GM19035 (cell line): ENCODE results near the gene TADA3.

ENCODE experiments used
- ATAC-seq: cut with Tn5 transposase; IDR thresholded peaks from one replicate; pipeline ENCODE4 v1.9.1; 2021; ENCODE audit not compliant: unreplicated experiment

Gene TADA3

GRCh38 chr3:9762871-9763270 lies 29.4 kb downstream of the TADA3 start:
- ATAC-seq, result no peak

DNA sequence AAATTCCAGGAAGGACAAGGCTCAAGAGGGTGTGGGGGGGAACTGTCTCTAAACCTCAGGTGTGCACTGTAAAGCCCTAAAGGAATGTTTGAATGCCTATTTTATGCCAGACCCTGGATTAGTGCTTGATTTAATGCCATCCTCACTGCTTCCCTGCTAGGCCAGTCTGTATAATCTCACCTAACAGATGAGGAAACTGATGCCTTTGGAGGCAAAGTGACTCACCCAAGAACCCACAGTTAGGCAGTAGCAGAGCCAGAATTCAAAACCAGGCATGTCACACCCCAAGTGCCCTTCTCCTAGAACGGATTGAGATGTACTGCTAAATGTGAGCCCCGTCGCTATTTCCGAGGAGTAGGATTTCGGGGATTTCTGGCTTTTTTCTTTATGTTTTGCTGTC lies 30.4 kb downstream of the TADA3 start:
- no peak for ATAC-seq

GRCh38 chr3:9760779-9761505 lies 31.3 kb downstream of the TADA3 start:
- no peak for ATAC-seq

GRCh38 chr3:9757427-9757826 lies 34.8 kb downstream of the TADA3 start:
- ATAC-seq, result no peak

GRCh38 chr3:9754678-9755077 lies 37.6 kb downstream of the TADA3 start:
- no peak for ATAC-seq

DNA sequence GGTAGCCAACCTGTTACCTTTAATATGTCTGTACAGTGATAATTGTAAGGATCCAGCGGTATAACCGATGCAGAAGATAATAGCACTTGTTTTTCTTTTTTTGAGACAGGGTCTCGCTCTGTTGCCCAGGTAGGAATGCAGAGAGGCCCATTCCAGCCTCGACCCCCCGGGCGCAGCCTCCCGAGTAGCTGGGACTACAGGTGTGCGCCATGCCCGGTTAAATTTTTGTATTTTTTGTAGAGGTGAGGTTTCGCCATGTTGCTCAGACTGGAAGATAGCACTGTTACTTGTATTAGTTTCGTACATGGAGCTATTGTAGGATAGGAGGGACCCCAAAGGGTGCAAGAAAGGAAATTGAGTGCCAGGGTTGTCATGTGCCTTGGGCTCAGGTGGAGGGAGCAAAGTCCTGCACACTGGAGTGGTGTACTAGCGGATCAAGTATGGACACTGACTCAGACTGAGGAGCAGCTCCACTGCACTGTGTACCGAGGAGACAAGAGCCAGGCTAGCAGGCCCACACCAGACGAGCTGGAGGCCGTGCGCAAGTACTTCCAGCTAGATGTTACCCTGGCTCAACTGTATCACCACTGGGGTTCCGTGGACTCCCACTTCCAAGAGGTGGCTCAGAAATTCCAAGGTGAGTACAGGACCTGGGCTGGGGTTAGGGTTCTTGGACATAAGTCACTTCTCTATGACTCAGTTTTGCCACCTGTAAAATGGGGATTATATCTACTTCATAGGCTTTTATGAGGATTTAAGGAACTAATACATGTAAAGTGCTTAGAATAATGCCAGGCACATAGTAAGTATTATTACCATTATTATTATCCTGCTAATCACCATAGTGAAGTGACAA lies 41.5 kb downstream of the TADA3 start:
- ATAC-seq, result no peak

DNA sequence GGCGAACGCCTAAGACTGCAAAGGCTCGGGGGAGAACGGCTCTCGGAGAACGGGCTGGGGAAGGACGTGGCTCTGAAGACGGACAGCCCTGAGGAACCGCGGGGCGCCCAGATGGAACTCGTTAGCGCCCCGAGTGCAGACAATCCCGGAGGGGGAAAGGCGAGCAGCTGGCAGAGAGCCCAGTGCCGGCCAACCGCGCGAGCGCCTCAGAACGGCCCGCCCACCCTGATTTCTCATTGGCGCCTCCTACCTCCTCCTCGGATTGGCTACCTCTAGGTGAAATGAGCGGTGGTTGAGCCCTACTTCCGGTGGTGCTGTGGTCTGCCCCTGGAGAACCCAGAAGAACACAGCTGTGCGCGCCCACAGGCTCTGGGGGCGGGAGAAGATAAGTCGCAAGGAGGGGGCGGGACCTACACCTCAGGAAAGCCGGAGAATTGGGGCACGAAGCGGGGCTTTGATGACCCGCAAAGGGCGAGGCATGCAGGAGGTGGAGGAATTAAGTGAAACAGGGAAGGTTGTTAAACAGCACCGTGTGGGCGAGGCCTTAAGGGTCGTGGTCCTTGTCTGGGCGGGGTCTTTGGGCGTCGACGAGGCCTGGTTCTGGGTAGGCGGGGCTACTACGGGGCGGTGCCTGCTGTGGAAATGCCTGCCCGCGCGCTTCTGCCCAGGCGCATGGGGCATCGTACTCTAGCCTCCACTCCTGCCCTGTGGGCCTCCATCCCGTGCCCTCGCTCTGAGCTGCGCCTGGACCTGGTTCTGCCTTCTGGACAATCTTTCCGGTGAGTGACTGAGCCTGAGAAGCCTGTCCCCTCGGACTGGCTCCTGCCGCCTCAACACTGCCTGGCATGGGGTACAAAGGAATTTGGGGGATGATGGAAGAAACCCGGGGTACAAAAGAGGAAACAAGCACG lies 42.4 kb downstream of the TADA3 start, which contains the start of gene OGG1:
Gene OGG1, plus strand, starts transcription at position 308 of the 911 bp plus-strand sequence. Its CDS starts 335 bp downstream, at position 643.
- peak; percentile 92 for ATAC-seq

GRCh38 chr3:9749296-9749644 lies 43.0 kb downstream of the TADA3 start:
- no peak for ATAC-seq

- ATAC-seq, result no peak
Observed at GRCh38 chr3:9748031-9748430, 44.2 kb downstream of the TADA3 start.

DNA sequence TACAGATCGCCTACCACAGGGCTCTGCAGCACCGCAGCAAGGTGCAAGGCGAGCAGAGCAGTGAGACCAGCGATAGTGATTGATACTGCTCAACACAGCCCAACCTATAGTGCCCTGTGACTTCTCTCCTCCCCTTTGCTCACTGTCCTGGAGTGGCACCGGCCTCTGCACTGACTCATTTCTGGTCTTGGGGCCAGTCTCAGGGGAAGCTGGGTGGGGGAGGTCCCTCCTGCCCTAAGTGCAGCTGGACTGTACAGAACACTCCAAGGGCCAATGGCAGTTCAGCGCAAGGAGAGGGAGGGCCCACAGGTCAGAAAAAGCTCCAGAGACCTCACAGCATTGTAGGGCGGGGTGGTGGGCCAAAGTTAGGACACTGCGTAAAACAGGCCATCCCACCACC lies 45.0 kb downstream of the TADA3 start:
- no peak for ATAC-seq

- ATAC-seq, result no peak
Observed at GRCh38 chr3:9746330-9746729, 45.9 kb downstream of the TADA3 start.

- no peak for ATAC-seq
Observed at GRCh38 chr3:9745521-9745920, 46.8 kb downstream of the TADA3 start.

DNA sequence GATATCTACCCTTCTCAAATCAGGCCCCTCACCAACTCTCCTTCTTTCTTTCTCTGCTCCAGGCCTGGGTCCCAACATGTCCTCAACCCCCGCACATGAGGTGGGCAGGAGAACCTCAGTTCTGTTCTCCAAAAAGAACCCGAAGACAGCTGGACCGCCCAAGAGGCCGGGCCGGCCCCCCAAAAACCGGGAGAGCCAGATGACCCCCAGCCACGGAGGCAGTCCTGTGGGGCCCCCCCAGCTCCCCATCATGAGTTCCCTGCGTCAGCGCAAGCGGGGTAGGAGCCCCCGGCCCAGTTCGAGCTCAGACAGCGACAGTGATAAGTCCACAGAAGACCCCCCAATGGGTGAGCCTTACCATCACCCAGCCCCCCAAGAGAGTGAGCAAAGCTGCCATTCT lies 48.1 kb downstream of the TADA3 start:
- ATAC-seq, result no peak

GRCh38 chr3:9743548-9743947 lies 48.7 kb downstream of the TADA3 start:
- ATAC-seq, result no peak

GRCh38 chr3:9742560-9742959 lies 49.7 kb downstream of the TADA3 start:
- no peak for ATAC-seq

- ATAC-seq, result no peak
Observed at GRCh38 chr3:9739181-9739580, 53.1 kb downstream of the TADA3 start.

DNA sequence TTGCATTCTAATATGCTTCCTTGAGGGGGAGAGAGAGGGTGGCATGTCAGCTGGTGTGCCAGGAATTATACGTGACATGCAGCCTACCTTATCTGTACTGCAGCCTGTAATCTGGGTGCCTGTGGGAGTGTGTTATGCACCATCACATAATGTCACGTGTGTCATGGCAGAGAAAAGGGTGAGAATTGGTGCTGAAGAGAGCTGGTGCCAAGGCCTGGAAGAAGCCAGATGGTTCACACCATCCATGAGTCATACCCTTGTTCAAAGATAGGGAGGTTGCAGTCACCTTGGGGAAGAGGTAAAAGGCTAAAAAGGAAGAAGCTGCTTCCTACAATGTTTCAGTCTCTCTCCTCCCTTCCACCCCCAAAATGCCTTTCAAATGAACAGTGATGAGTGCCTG lies 55.4 kb downstream of the TADA3 start:
- no peak for ATAC-seq

- no peak for ATAC-seq
Observed at GRCh38 chr3:9732740-9733115, 59.5 kb downstream of the TADA3 start.

GRCh38 chr3:9732080-9732739 lies 60.1 kb downstream of the TADA3 start:
- ATAC-seq, result peak; percentile 12

- peak; percentile 90 for ATAC-seq
Observed at GRCh38 chr3:9731206-9732079, 60.8 kb downstream of the TADA3 start, which contains the start of gene BRPF1. Gene BRPF1 (plus strand): TSS chr3:9731735. CDS start chr3:9734141, 2,406 bp downstream.
